Measurements from ENCODE around the gene PCDH8.

DNA sequence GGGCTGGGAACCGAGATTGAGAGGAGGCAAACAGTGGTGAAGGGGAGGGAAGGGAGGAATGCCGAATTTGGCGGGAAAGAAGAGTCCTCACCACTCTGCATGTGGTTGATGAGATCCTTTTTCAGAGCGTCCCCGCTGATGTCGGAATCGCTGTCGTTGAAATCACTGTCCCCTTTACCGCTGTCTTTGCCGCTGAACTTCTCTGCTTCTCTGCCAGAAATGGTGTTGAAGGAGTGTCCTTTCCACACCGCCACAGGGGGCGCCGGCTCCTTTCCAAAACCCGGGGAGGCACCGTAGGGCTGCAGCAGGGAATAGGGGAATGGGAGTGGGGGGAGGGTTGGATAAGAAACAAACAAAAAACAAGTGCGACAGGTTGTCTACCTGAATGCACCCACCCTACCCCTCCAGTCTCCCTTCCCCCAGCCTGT is 3.1 kb downstream of the PCDH8 start:
- TF ChIP-seq CREB1 (IDR thresholded peaks at IDR 0.05; ENCODE audit: low read depth) (no peak), SRF (IDR thresholded peaks at IDR 0.05; ENCODE audit: low read depth in 2 of 2, low read length in 2 of 2) (no peak)
- TF ChIP-seq, protein P1, sequence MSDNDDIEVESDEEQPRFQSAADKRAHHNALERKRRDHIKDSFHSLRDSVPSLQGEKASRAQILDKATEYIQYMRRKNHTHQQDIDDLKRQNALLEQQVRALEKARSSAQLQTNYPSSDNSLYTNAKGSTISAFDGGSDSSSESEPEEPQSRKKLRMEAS (IDR thresholded peaks at IDR 0.05; ENCODE audit: low read depth, low read length): no peak

Data from GM12878 (cell line).